HCT116 (cell line): ENCODE measurements around the gene CASQ1. TPM values are rescaled to one million over a fixed set of nuclear protein-coding genes. Genes with fewer than 3 reads are reported as not detected.

Source experiments
- ATAC-seq: fragments of 200-7000 bp; cut with Tn5 transposase; 2 replicates; pipeline ENCODE4 v1.9.1; 2020; ENCODE audit warnings: mild to moderate bottlenecking, moderate library complexity
- BruUV-seq: library from RNA; stranded (reverse); fragments of 400-500 nt; replicated peaks from 2 replicates; lab custom pipeline; 2021; lab: Mats Ljungman, UMichigan
- CTCF ChIA-PET: fragments of 300-600 bp; sonication (Branson Sonifier 250); formaldehyde crosslinking; loops from one replicate; lab custom pipeline; 2021; ENCODE audit warnings: antibody characterized with exemption; lab: Charles Lee
- POLR2A ChIA-PET: fragments of 300-600, 350-600 bp; sonication (Branson Sonifier 250); formaldehyde crosslinking; loops from one replicate; lab custom pipeline; 2021; ENCODE audit warnings: antibody characterized with exemption; lab: Charles Lee
- RAD21 ChIA-PET, 2 experiments: fragments of 300-600 bp; sonication (Branson Sonifier 250); formaldehyde crosslinking; loops; one replicate each; lab custom pipeline; 2023; ENCODE audit warnings: low total read pairs in 2 of 2; ENCODE audit not compliant: uncharacterized antibody in 2 of 2, unreplicated experiment in 2 of 2, low non-redundant PET in 1 of 2; lab: Charles Lee
- DNase-seq: peaks from one replicate; pipeline ENCODE4 v3.0.0-alpha.2; 2010; ENCODE audit warnings: low read depth, low spot score
- H2AFZ ChIP-seq: fragments of 200-600 bp; shearing (Covaris generic), sonication (generic); 2 replicates; pipeline ENCODE4 v1.6.1; 2017; ENCODE audit warnings: low read depth, mixed run types, mixed read lengths, antibody characterized with exemption, low read length; ENCODE audit not compliant: poor library complexity, severe bottlenecking
- H3K27ac ChIP-seq: 2 replicates; pipeline ENCODE4 v1.5.1; 2012; ENCODE audit warnings: low read depth, low read length
- H3K27me3 ChIP-seq: fragments of 200-600 bp; sonication (generic); 2 replicates; pipeline ENCODE4 v1.6.1; 2016; ENCODE audit warnings: mixed run types, low read length, mixed read lengths; ENCODE audit not compliant: insufficient read depth
- H3K36me3 ChIP-seq, 2 experiments: fragments of 200-500 bp in 1 of 2; fragments of 200-600 bp in 1 of 2; sonication (Bioruptor generic) in 1 of 2; sonication (generic) in 1 of 2; 2 replicates each; pipeline versions ENCODE4 v1.5.1 to v1.6.1; 2014 to 2016; ENCODE audit warnings: low read length in 2 of 2, inconsistent platforms in 1 of 2, mixed read lengths in 1 of 2, mixed run types in 1 of 2; ENCODE audit not compliant: insufficient read depth in 2 of 2, control insufficient read depth in 1 of 2
- H3K4me1 ChIP-seq, 2 experiments: fragments of 200-600 bp in 1 of 2; sonication (generic) in 1 of 2; 2 replicates each; pipeline versions ENCODE4 v1.5.1 to v1.6.1; 2012 to 2017; ENCODE audit warnings: low read length in 2 of 2, inconsistent platforms in 1 of 2, mild to moderate bottlenecking in 1 of 2, mixed read lengths in 1 of 2, mixed run types in 1 of 2, moderate library complexity in 1 of 2; ENCODE audit not compliant: insufficient read depth in 2 of 2, control insufficient read depth in 1 of 2
- H3K4me2 ChIP-seq: fragments of 200-600 bp; sonication (generic); 2 replicates; pipeline ENCODE4 v1.6.1; 2017; ENCODE audit warnings: mixed run types, low read length, mixed read lengths
- H3K4me3 ChIP-seq, 2 experiments: fragments of 200-600 bp in 1 of 2; sonication (generic) in 1 of 2; replicated peaks in 1 of 2; 2 replicates each; pipeline ENCODE4 v1.5.1; 2011 to 2016; ENCODE audit warnings: low read length in 2 of 2, control low read depth in 1 of 2, low read depth in 1 of 2, mild to moderate bottlenecking in 1 of 2, mixed read lengths in 1 of 2, mixed run types in 1 of 2
- H3K79me2 ChIP-seq: fragments of 200-600 bp; sonication (generic); 2 replicates; pipeline ENCODE4 v1.6.1; 2017; ENCODE audit warnings: mild to moderate bottlenecking, mixed run types, low read length, moderate library complexity, mixed read lengths; ENCODE audit not compliant: insufficient read depth
- H3K9ac ChIP-seq: fragments of 200-600 bp; sonication (generic); 2 replicates; pipeline ENCODE4 v1.6.1; 2016; ENCODE audit warnings: low read length, mixed read lengths
- H3K9me2 ChIP-seq: fragments of 200-600 bp; sonication (generic), shearing (Covaris generic); 2 replicates; pipeline ENCODE4 v1.6.1; 2017; ENCODE audit warnings: mixed run types, mild to moderate bottlenecking, moderate library complexity; ENCODE audit not compliant: insufficient read depth
- H3K9me3 ChIP-seq, 2 experiments: fragments of 200-500 bp in 1 of 2; fragments of 200-600 bp in 1 of 2; sonication (Bioruptor generic) in 1 of 2; sonication (generic) in 1 of 2; 2 replicates each; pipeline ENCODE4 v1.6.1; 2014 to 2017; ENCODE audit warnings: low read length in 2 of 2, mixed read lengths in 2 of 2, inconsistent platforms in 1 of 2, low read depth in 1 of 2, mild to moderate bottlenecking in 1 of 2, mixed run types in 1 of 2, moderate library complexity in 1 of 2; ENCODE audit not compliant: control insufficient read depth in 1 of 2, insufficient read depth in 1 of 2
- H4K20me1 ChIP-seq: fragments of 200-600 bp; sonication (generic), shearing (Covaris generic); 2 replicates; pipeline ENCODE4 v1.6.1; 2017; ENCODE audit warnings: mixed run types, mild to moderate bottlenecking, moderate library complexity; ENCODE audit not compliant: insufficient read depth
- CBX3 ChIP-seq: IDR thresholded peaks from 2 replicates; pipeline ENCODE4 v1.6.1; 2012; ENCODE audit warnings: low read depth
- CEBPB ChIP-seq: IDR thresholded peaks from 2 replicates; pipeline ENCODE4 v1.6.1; 2012; ENCODE audit warnings: low read depth
- EGR1 ChIP-seq: IDR thresholded peaks from 2 replicates; pipeline ENCODE4 v1.6.1; 2012; ENCODE audit warnings: low read depth
- EZH2phosphoT487 ChIP-seq: fragments of 200-600 bp; IDR thresholded peaks from 2 replicates; pipeline ENCODE4 v1.6.1; 2018; ENCODE audit warnings: antibody characterized with exemption, borderline replicate concordance
- FOSL1 ChIP-seq: IDR thresholded peaks from 2 replicates; pipeline ENCODE4 v1.6.1; 2012; ENCODE audit warnings: low read depth
- JUND ChIP-seq: IDR thresholded peaks from 2 replicates; pipeline ENCODE4 v1.6.1; 2012
- POLR2AphosphoS5 ChIP-seq: IDR thresholded peaks from 2 replicates; pipeline ENCODE4 v1.6.1; 2011; ENCODE audit warnings: mild to moderate bottlenecking, low read depth, low read length, moderate library complexity
- RAD21 ChIP-seq: IDR thresholded peaks from 2 replicates; pipeline ENCODE4 v1.6.1; 2012; ENCODE audit warnings: low read depth, mild to moderate bottlenecking
- SIN3A ChIP-seq: IDR thresholded peaks from 2 replicates; pipeline ENCODE4 v1.6.1; 2012; ENCODE audit warnings: low read depth
- SP1 ChIP-seq: IDR thresholded peaks from 2 replicates; pipeline ENCODE4 v1.6.1; 2012; ENCODE audit warnings: low read depth
- SRF ChIP-seq: IDR thresholded peaks from 2 replicates; pipeline ENCODE4 v1.6.1; 2012; ENCODE audit warnings: low read depth
- TCF7L2 ChIP-seq: IDR thresholded peaks from 2 replicates; pipeline ENCODE4 v1.7.0; 2011; ENCODE audit warnings: borderline replicate concordance, inconsistent platforms; ENCODE audit not compliant: insufficient read depth, insufficient read length; ENCODE audit errors: extremely low read depth
- ZFX ChIP-seq: fragments of 450-650 bp; IDR thresholded peaks from 2 replicates; pipeline ENCODE4 v1.6.1; 2017
- ZNF274 ChIP-seq: fragments of 200-500 bp; sonication (Bioruptor generic); IDR thresholded peaks from 2 replicates; pipeline ENCODE4 v1.6.1; 2014; ENCODE audit warnings: mild to moderate bottlenecking, low read depth, low read length, inconsistent platforms
- intact Hi-C: fragments of 100-400 bp; cut with micrococcal nuclease; formaldehyde crosslinking; loops from 2 replicates; pipeline ENCODE4 v1.10.0; 2022
- total RNA-seq: library from RNA; stranded (reverse); gene quantifications from one replicate; pipeline ENCODE4 v1.2.1, GENCODE V29; 2021; ENCODE audit not compliant: unreplicated experiment
- TF ChIP-seq, protein P1 (sequence below): IDR thresholded peaks from 2 replicates; pipeline ENCODE4 v1.6.1; 2011; ENCODE audit warnings: mild to moderate bottlenecking, low read length, moderate library complexity; ENCODE audit not compliant: insufficient replicate concordance; ENCODE audit errors: extremely low read depth
- TF ChIP-seq, protein P2 (sequence below): IDR thresholded peaks from 2 replicates; pipeline ENCODE4 v1.6.1; 2012
- TF ChIP-seq, protein P3 (sequence below): IDR thresholded peaks from 2 replicates; pipeline ENCODE4 v1.6.1; 2012
- TF ChIP-seq, protein P4 (sequence below), 3 experiments: fragments of 200-600 bp in 1 of 3; sonication (generic) in 1 of 3; IDR thresholded peaks in 2 of 3; conservative IDR thresholded peaks in 1 of 3; 2 replicates each; pipeline ENCODE4 v1.5.1; 2012 to 2017; ENCODE audit warnings: low read depth in 2 of 3, low read length in 2 of 3, antibody characterized with exemption in 1 of 3, borderline replicate concordance in 1 of 3, control low read depth in 1 of 3, mild to moderate bottlenecking in 1 of 3, mixed read lengths in 1 of 3, mixed run types in 1 of 3, moderate library complexity in 1 of 3; ENCODE audit not compliant: insufficient read depth in 1 of 3

Gene CASQ1
- total RNA-seq, 1 experiment from 2014 or later = not detected

DNA sequence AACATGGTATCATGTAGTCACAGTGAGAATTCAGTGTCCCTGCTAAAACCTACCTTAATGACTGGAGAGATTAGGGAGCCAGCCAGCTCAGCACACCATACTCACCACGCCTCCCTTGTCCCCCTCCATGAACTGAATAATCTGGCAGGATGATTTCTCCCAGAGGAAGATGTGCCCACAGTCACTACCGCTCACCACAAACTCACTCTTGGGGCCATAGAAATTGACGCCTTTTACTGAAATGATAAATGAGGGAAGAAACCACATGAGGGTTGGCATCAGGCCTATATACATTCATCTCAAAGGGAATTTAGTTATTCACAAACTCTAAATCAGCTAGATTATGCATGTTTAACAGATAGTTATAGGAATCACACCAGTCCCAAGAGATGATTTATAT, 32.2 kb downstream of the CASQ1 start:
- Histone ChIP-seq H3K4me2 (no peak overlapping the region), H3K9me3 (no peaks in the 10 kb centered on the region), H3K36me3 (peaks cover 47 to 50% of the 10 kb centered on the region in 2 experiments), H3K9ac (no peak overlapping the region)
- no TSS peak for BruUV-seq
- RAD21 ChIA-PET = no interaction called here
- TF ChIP-seq POLR2AphosphoS5 (no peak), CBX3 (no peak), ZFX (no peak), EZH2phosphoT487 (no peak), SRF (no peak)
- TF ChIP-seq, all 23 proteins: peak for 0
- no peak for ATAC-seq
- Histone ChIP-seq H2AFZ (no peak overlapping the region), H3K4me1 (no peaks in the 10 kb centered on the region), H4K20me1 (no peaks in the 10 kb centered on the region), H3K4me3 (no peak overlapping the region), H3K9me2 (no peaks in the 10 kb centered on the region), H3K79me2 (no peaks in the 10 kb centered on the region), H3K27ac (no peak overlapping the region), H3K27me3 (no peaks in the 10 kb centered on the region)
- POLR2A ChIA-PET = no interaction called here
- CTCF ChIA-PET = interaction anchor here (2.4 kb wide), 1 partner anchor 29 kb away, joined by 9 read pairs; no protein-coding TSS in a partner anchor
- intact Hi-C loops = no loop called here
- DNase-seq = no peak

DNA sequence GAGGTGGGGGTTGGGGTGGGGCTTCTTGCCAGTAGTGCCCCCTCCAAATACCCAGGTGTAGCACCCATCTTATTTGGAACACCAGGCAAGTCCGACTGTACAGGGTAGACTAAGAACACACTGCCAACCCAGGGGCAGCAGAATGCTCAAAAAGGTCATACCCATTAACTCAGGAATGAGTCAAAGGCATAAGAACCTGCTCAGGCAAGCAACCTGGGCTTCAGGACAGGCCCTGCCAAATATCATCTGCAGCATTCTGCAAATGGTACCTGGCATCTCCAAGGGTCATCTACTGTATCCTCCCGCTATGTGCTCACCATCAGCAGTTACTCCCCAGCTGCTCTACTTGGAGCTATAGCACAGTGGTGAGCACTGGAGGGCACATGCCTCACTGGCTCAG, 34.2 kb downstream of the CASQ1 start:
- Histone ChIP-seq H3K36me3 (peaks cover 44 to 45% of the 10 kb centered on the region in 2 experiments; a peak in 3 of 4 replicates), H3K9ac (no peak overlapping the region), H3K27me3 (no peaks in the 10 kb centered on the region), H3K9me3 (no peaks in the 10 kb centered on the region), H3K4me3 (no peak overlapping the region), H3K4me1 (no peaks in the 10 kb centered on the region), H2AFZ (no peak overlapping the region), H3K79me2 (no peaks in the 10 kb centered on the region), H3K27ac (no peak overlapping the region), H3K9me2 (no peaks in the 10 kb centered on the region), H4K20me1 (no peaks in the 10 kb centered on the region), H3K4me2 (no peak overlapping the region)
- no peak for ATAC-seq
- RAD21 ChIA-PET = no interaction called here
- intact Hi-C loops = no loop called here
- no TSS peak for BruUV-seq
- CTCF ChIA-PET = no interaction called here
- DNase-seq = no peak
- POLR2A ChIA-PET = interaction anchor here (1.0 kb wide), 1 partner anchor 12 kb away, joined by 4 read pairs; no protein-coding TSS in a partner anchor
- TF ChIP-seq, protein P1, sequence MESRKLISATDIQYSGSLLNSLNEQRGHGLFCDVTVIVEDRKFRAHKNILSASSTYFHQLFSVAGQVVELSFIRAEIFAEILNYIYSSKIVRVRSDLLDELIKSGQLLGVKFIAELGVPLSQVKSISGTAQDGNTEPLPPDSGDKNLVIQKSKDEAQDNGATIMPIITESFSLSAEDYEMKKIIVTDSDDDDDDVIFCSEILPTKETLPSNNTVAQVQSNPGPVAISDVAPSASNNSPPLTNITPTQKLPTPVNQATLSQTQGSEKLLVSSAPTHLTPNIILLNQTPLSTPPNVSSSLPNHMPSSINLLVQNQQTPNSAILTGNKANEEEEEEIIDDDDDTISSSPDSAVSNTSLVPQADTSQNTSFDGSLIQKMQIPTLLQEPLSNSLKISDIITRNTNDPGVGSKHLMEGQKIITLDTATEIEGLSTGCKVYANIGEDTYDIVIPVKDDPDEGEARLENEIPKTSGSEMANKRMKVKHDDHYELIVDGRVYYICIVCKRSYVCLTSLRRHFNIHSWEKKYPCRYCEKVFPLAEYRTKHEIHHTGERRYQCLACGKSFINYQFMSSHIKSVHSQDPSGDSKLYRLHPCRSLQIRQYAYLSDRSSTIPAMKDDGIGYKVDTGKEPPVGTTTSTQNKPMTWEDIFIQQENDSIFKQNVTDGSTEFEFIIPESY = no peak
- TF ChIP-seq EGR1 (no peak), FOSL1 (no peak), SIN3A (no peak), TCF7L2 (no peak), JUND (no peak), CEBPB (no peak), ZFX (no peak), RAD21 (no peak), SP1 (no peak), ZNF274 (no peak), POLR2AphosphoS5 (no peak)
- TF ChIP-seq, protein P2, sequence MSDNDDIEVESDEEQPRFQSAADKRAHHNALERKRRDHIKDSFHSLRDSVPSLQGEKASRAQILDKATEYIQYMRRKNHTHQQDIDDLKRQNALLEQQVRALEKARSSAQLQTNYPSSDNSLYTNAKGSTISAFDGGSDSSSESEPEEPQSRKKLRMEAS = no peak
- TF ChIP-seq, protein P3, sequence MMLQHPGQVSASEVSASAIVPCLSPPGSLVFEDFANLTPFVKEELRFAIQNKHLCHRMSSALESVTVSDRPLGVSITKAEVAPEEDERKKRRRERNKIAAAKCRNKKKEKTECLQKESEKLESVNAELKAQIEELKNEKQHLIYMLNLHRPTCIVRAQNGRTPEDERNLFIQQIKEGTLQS = no peak
- TF ChIP-seq, protein P4, sequence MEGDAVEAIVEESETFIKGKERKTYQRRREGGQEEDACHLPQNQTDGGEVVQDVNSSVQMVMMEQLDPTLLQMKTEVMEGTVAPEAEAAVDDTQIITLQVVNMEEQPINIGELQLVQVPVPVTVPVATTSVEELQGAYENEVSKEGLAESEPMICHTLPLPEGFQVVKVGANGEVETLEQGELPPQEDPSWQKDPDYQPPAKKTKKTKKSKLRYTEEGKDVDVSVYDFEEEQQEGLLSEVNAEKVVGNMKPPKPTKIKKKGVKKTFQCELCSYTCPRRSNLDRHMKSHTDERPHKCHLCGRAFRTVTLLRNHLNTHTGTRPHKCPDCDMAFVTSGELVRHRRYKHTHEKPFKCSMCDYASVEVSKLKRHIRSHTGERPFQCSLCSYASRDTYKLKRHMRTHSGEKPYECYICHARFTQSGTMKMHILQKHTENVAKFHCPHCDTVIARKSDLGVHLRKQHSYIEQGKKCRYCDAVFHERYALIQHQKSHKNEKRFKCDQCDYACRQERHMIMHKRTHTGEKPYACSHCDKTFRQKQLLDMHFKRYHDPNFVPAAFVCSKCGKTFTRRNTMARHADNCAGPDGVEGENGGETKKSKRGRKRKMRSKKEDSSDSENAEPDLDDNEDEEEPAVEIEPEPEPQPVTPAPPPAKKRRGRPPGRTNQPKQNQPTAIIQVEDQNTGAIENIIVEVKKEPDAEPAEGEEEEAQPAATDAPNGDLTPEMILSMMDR (IDR thresholded peaks at IDR 0.05 in 2 of 3, conservative IDR thresholded peaks at IDR 0.05 in 1 of 3; ENCODE audit: borderline replicate concordance in 1 of 3, insufficient read depth in 1 of 3, low read depth in 2 of 3, low read length in 2 of 3) = no peak
